ENCODE data around the gene CFAP126.
"Not testable (repeated sequence)": the region's sequence is repeated elsewhere in the genome, so short reads cannot be mapped to it uniquely, and the experiment has no call there.

DNA sequence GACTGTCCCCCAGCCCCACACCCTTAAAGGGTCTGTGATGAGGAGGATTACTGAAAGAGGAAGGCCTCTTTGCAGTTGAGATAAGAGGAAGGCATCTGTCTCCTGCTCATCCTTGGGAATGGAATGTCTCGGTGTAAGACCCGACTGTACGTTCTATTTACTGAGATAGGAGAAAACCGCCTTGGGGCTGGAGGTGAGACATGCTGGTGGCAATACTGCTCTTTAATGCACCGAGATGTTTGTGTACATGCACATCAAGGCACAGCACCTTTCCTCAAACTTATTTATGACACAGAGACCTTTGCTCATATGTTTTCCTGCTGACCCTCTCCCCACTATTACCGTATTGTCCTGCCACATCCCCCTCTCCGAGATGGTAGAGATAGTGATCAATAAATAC lies 45.4 kb upstream of the CFAP126 start:
- not testable (repeated sequence) for TF ChIP-seq CTCF (tag by site-specific recombination; IDR thresholded peaks at IDR 0.05); ZNF24 (tag by site-specific recombination; IDR thresholded peaks at IDR 0.05); ZNF354C (tag by site-specific recombination; IDR thresholded peaks at IDR 0.05; ENCODE audit: borderline replicate concordance, low read depth); ZNF623 (tag by site-specific recombination; IDR thresholded peaks at IDR 0.05); ZBTB1 (tag by site-specific recombination; IDR thresholded peaks at IDR 0.05); KLF9 (tag by site-specific recombination; IDR thresholded peaks at IDR 0.05; ENCODE audit: low read depth); ZNF138 (tag by site-specific recombination; IDR thresholded peaks at IDR 0.05; ENCODE audit: borderline replicate concordance); ZNF792 (tag by site-specific recombination; IDR thresholded peaks at IDR 0.05); ZNF768 (tag by site-specific recombination; IDR thresholded peaks at IDR 0.05); ZNF423 (tag by site-specific recombination; IDR thresholded peaks at IDR 0.05); ZNF585B (tag by site-specific recombination; IDR thresholded peaks at IDR 0.05)
- TF ChIP-seq, protein P1, sequence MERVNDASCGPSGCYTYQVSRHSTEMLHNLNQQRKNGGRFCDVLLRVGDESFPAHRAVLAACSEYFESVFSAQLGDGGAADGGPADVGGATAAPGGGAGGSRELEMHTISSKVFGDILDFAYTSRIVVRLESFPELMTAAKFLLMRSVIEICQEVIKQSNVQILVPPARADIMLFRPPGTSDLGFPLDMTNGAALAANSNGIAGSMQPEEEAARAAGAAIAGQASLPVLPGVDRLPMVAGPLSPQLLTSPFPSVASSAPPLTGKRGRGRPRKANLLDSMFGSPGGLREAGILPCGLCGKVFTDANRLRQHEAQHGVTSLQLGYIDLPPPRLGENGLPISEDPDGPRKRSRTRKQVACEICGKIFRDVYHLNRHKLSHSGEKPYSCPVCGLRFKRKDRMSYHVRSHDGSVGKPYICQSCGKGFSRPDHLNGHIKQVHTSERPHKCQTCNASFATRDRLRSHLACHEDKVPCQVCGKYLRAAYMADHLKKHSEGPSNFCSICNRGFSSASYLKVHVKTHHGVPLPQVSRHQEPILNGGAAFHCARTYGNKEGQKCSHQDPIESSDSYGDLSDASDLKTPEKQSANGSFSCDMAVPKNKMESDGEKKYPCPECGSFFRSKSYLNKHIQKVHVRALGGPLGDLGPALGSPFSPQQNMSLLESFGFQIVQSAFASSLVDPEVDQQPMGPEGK (tag by site-specific recombination; IDR thresholded peaks at IDR 0.05), result not testable (repeated sequence)
- TF ChIP-seq, protein P2, sequence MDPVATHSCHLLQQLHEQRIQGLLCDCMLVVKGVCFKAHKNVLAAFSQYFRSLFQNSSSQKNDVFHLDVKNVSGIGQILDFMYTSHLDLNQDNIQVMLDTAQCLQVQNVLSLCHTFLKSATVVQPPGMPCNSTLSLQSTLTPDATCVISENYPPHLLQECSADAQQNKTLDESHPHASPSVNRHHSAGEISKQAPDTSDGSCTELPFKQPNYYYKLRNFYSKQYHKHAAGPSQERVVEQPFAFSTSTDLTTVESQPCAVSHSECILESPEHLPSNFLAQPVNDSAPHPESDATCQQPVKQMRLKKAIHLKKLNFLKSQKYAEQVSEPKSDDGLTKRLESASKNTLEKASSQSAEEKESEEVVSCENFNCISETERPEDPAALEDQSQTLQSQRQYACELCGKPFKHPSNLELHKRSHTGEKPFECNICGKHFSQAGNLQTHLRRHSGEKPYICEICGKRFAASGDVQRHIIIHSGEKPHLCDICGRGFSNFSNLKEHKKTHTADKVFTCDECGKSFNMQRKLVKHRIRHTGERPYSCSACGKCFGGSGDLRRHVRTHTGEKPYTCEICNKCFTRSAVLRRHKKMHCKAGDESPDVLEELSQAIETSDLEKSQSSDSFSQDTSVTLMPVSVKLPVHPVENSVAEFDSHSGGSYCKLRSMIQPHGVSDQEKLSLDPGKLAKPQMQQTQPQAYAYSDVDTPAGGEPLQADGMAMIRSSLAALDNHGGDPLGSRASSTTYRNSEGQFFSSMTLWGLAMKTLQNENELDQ (tag by site-specific recombination; IDR thresholded peaks at IDR 0.05; ENCODE audit: low read depth), result not testable (repeated sequence)
- TF ChIP-seq, protein P3, sequence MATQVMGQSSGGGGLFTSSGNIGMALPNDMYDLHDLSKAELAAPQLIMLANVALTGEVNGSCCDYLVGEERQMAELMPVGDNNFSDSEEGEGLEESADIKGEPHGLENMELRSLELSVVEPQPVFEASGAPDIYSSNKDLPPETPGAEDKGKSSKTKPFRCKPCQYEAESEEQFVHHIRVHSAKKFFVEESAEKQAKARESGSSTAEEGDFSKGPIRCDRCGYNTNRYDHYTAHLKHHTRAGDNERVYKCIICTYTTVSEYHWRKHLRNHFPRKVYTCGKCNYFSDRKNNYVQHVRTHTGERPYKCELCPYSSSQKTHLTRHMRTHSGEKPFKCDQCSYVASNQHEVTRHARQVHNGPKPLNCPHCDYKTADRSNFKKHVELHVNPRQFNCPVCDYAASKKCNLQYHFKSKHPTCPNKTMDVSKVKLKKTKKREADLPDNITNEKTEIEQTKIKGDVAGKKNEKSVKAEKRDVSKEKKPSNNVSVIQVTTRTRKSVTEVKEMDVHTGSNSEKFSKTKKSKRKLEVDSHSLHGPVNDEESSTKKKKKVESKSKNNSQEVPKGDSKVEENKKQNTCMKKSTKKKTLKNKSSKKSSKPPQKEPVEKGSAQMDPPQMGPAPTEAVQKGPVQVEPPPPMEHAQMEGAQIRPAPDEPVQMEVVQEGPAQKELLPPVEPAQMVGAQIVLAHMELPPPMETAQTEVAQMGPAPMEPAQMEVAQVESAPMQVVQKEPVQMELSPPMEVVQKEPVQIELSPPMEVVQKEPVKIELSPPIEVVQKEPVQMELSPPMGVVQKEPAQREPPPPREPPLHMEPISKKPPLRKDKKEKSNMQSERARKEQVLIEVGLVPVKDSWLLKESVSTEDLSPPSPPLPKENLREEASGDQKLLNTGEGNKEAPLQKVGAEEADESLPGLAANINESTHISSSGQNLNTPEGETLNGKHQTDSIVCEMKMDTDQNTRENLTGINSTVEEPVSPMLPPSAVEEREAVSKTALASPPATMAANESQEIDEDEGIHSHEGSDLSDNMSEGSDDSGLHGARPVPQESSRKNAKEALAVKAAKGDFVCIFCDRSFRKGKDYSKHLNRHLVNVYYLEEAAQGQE (tag by site-specific recombination; IDR thresholded peaks at IDR 0.05), result not testable (repeated sequence)
